HG03521 (cell line): ENCODE data around the gene MAP1B.

Source experiments
- ATAC-seq: cut with Tn5 transposase; IDR thresholded peaks from one replicate; pipeline ENCODE4 v1.9.1; 2021; ENCODE audit warnings: mild to moderate bottlenecking, moderate library complexity; ENCODE audit not compliant: unreplicated experiment

The MAP1B gene

DNA sequence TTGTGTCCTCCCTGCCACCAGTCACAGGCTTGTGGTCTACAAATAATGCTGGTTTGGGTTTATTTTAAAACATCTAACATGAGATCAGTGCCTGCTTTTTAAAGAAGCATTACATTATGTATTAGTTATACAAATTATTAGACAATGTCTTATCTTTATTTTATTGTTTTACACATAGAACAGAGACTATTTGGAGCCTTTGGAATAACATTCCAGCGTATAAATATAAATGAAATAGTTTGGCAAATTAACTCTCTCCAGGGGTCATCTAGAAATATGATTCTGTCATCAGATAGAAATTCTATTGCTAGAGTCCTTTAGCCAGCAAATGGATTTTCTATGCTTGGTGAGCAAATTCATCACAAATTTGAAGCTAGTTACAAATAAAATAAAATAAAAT, 22.4 kb downstream of the MAP1B start:
- ATAC-seq: no peak

DNA sequence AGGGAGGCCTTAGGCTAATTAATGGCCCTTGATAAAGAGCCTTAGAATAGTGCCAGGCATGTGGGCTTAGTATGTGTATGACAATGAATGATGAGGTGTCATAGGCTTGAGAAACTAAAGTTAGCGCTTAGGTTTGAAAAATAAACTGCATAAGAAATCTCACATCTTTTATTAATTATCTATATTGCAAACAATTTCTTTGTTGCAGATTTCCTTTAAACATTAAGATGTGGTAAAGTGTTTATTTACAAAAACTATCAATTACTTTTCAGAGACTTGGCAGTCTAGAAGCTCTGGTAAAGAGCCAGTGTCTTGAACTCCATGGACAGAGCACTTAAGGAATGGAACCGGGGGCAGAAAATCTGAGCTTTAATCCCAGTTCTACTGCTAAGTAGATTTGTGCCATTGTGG, 23.1 kb downstream of the MAP1B start:
- ATAC-seq: no peak

DNA sequence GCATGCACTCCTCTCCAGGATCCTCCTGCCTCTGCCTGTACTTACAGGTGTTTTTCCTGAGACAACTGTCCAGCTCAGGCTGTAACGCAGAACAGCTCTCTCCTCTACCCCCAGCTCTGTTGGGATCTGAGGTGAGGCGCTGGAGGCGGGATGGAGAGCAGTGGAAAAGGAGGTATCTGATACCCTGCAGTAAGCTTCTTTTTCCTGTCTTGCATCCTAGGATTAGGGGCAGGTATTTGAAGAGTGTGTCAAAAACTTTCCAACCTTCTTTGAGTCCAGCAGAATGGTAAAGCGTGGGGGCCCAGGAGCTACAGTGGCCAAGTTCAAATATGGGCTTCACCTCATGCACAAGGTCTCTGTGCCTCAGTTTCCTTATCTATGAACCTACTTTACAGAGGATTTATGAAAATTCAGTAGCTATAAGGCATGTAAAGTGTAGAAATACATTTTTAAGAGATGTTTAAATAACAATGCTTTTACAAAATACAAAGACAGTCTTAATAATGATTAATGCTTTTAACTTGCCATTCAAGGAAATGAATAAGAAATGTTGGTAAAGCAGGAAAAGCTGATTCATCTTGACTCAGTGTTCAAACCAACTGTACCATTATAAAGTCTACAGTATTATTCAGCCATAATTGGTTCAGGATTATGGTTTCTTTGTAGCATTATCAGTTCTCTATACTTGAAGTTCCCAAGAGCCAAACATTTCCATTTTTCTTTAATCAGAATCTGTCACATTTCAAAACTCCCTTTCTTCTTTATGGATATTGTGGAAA, 26.1 kb downstream of the MAP1B start:
- ATAC-seq: no peak

DNA sequence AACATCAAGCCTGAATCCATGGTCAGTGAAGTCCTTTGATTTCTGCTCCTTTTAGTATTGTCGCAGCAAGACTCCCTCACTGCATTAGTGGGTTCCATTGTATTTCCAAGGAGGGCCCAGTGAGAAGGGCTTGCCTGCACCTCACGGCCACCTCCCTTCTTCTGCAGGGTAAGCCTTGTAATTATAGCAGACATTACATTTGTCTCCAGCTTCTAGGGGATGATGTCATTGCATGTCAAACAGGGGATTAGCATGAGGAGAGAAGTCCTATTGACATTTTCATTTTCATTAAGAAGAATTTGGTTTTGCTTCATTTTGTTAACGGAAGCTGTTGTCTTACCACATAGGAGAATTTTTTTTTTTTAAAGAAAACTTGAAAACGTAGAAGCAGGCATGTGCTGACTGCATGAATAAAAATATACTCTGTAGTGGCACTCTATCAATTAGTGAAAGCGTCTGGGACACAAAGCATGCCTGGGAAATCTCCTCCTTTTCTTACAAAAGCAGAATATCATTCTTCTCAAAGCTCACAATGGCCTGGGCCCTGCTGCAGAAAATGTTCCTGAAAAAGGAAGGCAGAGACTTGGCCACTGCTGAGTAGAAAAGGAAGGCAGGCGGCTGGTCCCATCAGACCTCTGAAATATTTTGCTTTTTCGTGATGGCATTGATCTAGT, 27.1 kb downstream of the MAP1B start:
- ATAC-seq: no peak

DNA sequence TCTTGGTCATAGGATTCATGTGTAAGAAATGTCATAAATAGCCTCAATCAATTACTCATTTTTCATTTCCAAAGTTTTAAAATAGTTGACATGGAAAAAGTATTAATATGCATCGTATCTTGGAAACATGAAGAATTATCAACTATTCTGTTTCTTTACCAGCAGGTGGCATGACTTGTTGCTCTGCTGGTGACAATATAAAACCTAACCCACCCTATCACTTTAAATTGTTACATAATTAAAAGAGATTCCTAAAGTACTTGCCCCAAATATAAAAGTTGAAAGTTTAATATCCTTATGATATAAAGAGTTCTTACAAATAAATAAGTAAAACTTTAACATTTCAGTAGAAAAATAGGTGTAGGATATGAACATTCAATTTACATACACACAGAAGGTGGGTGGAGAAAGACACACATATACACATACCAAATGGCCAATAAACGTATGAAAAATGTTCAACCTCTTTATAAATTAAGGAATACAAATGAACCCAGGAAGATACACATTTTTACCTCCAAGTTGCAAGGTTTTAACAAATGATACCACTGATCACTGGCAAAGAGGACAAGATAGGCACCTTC, 30.6 kb downstream of the MAP1B start:
- no peak for ATAC-seq

DNA sequence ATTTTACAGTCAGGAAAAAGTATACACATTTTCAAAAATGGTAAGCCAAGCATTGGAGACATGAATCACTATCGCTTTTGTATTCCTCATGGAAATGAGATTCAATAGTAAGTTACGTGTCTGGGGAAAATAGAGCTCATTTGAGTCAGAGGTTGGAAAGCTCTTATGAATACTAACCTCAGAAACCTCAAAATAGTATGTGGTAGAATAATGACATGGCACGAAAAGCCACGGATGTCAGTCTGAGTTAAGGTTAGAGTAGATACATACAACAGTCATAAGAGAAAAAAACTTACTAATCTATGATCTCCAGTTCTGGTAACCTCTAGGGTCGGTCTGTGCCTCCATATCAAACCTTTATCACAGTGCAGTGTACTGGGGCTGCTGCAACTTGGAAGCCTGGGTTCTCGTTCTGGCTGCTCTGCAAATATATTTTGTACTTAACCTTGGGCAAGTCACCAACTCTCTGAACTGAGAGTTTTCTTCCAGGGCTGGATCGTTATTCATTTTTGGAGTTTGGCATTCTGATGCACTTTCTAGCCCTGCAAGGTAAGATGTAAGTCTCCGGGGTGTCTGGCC, 31.8 kb downstream of the MAP1B start:
- no peak for ATAC-seq

DNA sequence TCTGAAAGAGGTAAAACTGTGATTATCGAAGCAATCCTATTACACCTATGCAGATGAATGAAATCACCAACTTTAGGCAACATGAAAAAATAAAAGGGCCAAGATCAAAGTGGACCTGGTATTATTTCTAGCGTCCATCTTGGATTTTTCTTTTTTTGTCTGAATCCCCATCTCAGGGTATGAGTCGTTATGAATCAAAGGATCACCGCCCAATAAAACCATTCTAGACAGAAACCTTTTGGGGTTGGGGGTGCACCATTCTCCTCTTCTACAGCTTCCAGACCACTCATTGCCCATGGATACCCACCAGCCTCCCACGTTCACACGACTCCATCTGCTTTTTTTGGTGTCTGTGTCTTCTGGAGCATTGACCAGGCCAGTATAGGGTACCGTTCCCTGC, 33.4 kb downstream of the MAP1B start:
- no peak for ATAC-seq

DNA sequence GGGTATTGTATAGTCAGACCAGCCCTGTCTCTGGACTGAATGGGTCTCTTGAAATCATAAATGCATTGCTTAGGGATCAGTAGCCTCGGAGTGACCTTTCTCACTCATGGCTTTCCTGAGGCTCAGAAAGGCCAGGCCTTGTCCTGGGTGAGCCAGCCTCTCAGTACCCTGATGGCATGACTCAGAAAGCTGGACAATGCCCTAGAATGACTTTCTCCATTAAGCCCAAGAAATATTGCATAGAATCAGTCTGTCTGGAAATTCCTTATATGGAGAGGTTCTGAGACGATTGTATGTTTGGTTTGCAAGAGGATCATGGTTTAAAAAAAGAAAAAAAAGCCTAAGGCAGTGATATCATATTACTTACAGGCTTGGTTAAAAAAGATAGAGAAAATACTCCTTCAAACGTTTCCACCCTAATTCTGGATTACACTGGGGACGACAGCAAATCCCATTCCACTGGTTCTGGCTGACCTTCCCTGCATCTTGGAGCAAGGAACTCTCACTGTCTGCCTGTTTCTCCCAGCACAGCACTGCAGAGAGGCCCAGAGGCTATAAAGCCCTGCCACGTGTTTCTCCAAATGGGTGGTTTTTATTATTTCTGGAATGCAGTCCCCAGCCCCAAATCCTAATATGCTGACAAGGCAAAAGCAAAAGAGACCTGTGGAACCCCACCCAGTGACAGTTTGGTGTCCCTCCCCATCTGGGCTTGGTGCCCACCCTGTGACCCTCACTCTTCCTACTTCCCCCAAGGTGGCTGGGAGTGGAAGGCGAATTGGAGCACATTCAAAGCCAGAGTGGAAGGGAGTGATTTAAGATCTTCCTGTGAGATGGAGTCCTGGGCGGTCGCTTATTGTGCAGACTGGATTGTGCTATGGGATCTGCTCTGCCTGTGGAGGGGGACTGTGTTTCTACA, 34.4 kb downstream of the MAP1B start:
- ATAC-seq: no peak

DNA sequence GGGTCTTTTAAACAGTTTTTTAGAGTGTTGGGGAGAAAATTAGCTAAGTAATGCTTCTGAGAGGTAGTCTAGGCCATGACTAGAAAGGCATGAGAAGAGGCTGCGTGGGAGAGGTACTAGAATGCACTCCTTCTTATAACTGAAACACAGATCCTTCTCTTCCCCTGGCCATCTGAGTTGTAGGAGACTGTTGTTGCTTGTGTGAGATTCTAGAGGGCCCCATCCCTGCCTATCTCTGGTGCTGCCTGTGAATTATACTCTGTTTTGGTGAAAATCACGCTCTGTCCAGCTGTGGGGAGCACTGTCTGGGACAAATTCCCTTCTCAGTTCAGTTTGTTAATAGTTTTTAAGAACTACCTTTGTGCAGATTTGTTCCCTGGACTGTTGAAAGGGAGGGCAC, 37.5 kb downstream of the MAP1B start:
- no peak for ATAC-seq

DNA sequence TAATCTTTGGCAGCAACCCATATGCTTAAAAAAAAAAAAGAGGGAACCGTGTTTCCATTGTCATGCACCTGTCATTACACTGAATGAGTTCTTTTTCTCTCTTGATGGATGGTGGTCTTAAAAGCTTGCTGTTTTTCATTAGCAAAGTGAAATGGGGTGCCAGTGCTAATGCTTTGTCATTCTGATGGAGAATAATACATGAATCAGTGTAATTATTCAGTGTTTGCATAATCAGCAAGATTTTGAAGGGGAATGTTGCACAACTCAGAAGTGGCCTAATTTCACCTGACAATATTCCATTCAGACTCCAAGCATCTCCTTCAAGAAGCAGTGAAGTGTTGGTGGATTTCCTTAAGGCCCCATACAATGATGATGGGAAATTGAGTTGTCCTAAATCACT, 38.1 kb downstream of the MAP1B start:
- ATAC-seq: no peak

DNA sequence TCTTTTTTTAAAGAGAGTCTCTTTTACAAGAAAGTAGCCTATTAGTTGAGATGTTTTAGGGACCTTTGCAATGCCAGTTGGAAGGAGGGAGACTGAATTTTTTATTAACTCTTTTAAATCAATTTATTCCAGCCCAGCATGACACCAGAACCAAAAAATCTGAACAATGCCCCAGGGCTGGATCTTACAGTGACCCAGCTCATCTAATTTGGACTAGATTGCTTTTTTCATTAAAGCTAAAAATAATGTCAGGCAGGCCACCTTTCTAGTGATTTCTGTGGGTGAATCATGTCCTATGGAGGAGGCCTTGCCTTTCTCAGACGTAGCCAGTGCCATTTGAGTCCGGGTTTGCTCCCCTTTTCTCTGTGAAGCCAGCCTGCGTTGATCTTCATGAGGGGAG, 38.8 kb downstream of the MAP1B start:
- no peak for ATAC-seq

DNA sequence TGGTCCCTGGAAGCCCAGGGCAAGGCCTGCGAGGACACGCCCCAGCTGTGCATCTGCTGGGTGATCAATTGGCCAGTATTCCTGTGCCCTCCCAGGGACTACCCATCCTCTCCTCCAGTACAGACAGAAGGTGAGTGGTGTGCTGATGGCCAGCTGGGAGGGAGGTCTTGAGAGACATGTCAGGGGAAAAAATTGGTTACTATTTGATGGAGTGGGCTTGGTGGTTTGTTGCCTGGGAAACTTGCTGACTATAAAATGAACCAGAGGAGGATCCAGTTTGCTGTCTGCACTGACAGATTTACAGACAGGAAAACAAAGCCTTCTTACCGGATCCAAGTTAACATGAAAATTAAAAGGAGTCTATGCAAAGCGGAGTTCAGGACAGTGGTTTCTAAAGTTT, 40.3 kb downstream of the MAP1B start:
- ATAC-seq: no peak

DNA sequence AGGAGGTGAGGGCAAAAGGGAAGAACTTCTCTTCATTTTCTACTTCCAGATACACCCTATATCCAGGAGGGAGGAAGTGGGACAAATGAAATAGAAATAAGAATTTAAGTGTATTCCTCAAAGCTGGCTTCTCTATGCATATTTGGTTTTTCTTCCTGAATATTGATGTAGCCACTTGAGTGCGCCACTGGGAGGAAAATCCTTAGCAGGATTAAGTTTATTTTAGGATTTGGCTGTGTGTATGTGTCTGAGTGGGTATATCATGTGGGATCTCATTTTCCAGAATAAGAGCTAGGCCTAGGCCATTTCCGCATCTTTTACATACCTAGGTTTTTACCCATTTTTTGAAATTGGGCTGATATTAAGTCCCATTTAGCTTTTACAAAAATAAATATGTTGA, 42.5 kb downstream of the MAP1B start:
- ATAC-seq: no peak

DNA sequence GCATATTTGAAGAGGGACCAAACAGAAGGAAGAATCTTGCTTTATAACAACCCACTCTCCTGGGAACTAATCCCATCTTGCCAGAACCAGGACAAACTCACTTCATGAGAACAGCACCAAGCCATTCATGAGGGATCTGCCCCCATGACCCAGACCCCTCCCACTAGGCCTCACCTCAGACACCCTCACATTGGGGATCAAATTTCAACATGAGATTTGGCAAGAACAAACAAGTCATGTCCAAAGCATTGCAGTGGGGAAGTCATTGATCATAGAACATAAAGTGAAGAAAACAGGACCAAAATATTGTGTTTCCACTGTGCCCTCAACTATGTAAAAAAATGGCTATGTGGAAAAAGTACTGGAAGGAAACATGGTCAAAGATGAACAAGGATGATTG, 43.9 kb downstream of the MAP1B start:
- no peak for ATAC-seq

DNA sequence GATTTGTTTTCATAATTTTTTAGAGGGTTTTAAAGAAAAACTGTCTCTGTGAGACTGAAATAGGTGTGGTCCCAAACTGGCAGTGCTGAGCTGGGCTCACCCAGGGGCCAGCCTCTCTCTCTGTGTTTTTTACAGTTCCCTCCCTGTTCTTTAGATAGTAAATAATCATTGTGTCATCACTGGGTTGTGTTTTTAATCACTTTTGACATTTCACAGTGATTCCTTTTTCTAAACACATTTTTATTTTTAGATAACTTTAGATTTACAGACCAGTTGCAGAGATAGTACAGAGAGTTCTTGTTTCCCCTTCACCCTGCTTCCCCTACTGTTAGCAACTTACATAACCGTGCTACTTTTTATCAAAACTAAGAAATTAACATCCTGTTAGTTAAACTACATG, 44.4 kb downstream of the MAP1B start:
- ATAC-seq: no peak

DNA sequence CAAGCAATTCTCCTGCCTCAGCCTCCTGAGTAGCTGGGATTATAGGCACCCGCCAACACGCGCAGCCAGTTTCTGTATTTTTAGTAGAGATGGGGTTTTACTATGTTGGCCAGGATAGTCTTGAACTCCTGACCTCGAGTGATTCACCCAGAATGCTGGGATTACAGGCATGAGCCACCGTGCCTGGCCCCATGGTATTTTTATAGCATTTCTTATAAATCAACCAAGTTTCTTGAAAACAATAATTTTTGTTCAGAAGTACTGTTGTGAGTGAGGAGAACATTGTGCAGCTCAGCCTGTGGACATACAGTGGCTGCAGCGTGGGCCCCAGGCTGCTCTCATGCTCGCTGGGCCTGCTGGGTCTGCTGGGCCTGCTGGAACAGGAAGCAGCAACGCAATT, 45.3 kb downstream of the MAP1B start:
- no peak for ATAC-seq

DNA sequence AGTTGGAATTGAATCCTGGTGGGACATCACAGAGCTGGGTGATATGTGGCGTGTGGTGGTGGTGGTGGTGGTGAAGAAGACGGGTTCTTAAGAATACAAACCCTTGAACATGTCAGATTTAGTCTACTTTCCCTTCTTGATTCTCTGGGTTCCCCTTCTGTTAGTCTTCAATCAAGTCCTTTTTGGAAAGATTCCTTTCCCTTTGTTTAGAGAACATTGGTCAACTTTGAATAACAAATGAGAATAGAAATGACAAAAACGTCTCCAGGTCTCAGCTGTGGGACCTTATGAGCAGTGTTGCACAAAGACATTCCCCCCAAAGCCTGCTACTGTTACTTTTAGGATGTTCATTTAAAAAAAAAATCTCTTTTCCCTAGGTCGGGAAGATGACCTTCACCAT, 46.3 kb downstream of the MAP1B start:
- ATAC-seq: no peak

DNA sequence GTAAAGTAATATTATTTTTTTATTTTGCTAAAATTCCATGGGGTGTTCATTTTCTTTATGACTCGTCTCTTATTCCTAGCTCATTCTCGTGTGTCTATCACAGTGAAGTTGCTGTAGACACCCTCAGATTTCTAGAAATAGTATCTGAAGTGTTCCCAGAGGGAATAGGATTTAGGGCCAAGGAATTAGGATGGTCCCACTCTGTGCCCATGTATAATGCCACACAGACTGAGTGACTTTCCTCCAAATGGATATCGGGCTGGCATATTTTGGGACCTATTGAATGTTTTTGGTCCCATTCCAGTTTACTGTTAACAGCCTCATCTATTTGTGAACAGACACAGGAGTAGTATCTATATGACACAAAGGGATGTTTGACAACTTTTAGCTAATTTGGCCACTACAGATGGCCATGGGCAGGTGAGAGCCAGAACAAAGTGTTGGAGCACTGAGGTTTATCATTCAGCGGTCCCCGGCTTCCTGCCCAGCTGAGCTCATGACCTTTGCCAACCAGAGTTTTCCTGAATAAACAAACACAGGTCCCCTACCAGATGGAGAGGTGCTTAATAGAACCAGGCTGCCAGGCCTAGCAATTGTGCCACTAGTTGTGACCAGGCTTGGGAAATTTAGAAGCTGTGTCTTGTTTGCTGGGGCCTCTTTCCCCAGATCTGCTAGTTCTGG, 46.9 kb downstream of the MAP1B start:
- no peak for ATAC-seq

DNA sequence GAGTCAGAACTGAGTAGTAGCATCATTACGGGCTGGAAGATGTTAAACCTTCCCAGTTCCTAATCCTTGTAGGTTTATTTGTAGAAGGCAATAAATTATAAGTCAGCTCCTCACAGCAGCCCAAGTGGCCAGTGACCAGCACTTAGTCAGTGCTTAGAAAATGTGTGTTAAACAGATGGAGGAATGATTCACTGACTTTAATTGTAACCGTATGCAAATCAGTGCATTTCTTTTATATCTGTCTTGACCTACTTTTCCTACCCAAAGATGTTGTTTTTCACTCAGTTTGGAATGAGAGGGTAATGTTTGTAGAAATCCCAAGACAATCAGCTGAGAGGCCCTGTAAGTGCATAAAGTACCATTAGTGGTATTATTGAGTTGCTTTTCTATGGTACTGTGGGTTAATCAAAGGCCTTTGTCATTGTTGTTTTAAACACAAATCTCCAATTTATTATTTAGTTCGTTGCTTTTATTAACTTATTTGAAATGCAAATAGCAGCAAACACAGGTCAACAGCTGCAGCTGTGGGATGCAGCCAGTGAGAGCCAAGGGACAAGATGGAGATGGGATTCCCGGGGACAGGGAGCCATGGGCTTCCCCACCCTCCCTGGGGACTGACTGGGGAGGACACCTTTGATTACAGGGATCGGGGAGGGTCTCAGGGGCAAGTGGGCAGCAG, 49.8 kb downstream of the MAP1B start:
- ATAC-seq: no peak

DNA sequence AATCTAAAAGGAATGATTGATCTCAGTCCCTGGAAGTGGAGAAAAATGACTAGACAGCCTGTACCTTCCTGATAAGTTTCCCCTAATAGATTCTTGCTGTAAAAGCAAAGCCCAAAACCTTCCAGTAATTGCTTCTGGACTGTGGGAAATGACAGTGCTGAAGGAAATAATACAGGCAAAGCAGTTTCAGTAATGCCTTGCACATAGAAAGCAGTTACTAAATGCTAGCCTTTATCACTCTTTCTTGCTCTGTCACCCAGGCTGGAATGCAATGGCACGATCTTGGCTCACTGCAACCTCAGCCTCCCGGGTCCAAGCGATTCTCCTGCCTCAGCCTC, 50.3 kb downstream of the MAP1B start:
- no peak for ATAC-seq
